ENCODE results near the gene PHACTR2. TPM values are rescaled to one million over a fixed set of nuclear protein-coding genes. Genes with fewer than 3 reads are reported as not detected.
"Not testable (repeated sequence)": the region's sequence is repeated elsewhere in the genome, so short reads cannot be mapped to it uniquely, and the experiment has no call there.

PHACTR2 gene
- total and polyA plus RNA-seq, 4 donors: 8.8 to 157 (median 35.3) TPM

GRCh38 chr6:143874503-143874902 is 196.7 kb downstream of the PHACTR2 start:
- not testable (repeated sequence) for H3K27ac ChIP-seq (ENCODE audit: low read depth, low read length); H3K4me1 ChIP-seq (ENCODE audit: control insufficient read depth, insufficient read depth, low read length); H3K36me3 ChIP-seq (ENCODE audit: control insufficient read depth, insufficient read depth, low read length); DNase-seq (ENCODE audit: low read depth in 4 of 6, low spot score in 6 of 6); H3K4me3 ChIP-seq (ENCODE audit: low read depth, low read length); H3K27me3 ChIP-seq (ENCODE audit: control insufficient read depth, insufficient read depth, low read length); H3K9me3 ChIP-seq (ENCODE audit: control insufficient read depth, insufficient read depth, low read length)

DNA sequence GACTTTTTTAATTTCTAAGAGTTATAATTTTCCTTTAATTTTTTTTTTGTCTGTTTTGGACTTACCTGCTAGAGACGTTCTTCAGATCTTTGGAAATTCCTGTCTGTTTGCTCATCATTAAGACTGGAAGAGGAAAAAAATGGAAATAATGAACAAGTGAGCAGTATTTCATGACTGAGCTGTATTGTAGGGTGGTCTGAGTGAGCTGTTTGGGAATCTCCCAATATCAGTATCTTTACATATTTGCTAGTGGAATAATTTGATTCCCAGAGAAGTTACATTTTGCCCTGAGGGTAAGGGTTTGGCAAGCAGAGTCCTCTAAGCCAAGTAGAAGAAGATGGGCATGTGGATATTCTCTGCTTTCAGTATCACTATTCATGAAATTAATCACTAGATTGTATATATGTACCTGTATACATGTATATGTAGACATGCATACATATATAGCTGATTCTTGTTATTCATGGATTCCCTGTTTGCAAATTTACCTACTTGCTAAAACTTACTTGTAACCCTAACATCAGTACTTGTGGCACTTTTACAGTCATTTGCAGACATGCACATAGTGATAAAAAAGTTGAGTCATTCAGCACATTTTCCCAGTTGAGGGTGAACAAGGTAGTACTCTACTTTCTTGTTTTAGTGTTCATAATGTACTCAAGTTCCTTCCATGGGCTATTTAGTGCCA is 200.0 kb downstream of the PHACTR2 start:
- Histone ChIP-seq H3K27ac (ENCODE audit: low read depth, low read length) (no peak overlapping the region), H3K36me3 (ENCODE audit: control insufficient read depth, insufficient read depth, low read length) (no peaks in the 10 kb centered on the region), H3K9me3 (ENCODE audit: control insufficient read depth, insufficient read depth, low read length) (peaks cover 5% of the 10 kb centered on the region), H3K27me3 (ENCODE audit: control insufficient read depth, insufficient read depth, low read length) (no peaks in the 10 kb centered on the region), H3K4me3 (ENCODE audit: low read depth, low read length) (no peak overlapping the region), H3K4me1 (ENCODE audit: control insufficient read depth, insufficient read depth, low read length) (no peaks in the 10 kb centered on the region)
- DNase-seq (ENCODE audit: low read depth in 4 of 6, low spot score in 6 of 6): no peak
- WGBS (ENCODE audit: insufficient coverage): no CpG with 5 or more reads among the region's 1 CpG

GRCh38 chr6:143878272-143878760 is 200.6 kb downstream of the PHACTR2 start:
- H3K9me3 ChIP-seq (ENCODE audit: control insufficient read depth, insufficient read depth, low read length): peaks cover 5% of the 10 kb centered on the region
- no peak overlapping the region for H3K4me3 ChIP-seq (ENCODE audit: low read depth, low read length)
- no peaks in the 10 kb centered on the region for H3K36me3 ChIP-seq (ENCODE audit: control insufficient read depth, insufficient read depth, low read length)
- WGBS (ENCODE audit: insufficient coverage): no CpG with 5 or more reads among the region's 3 CpGs
- no peak overlapping the region for H3K27ac ChIP-seq (ENCODE audit: low read depth, low read length)
- H3K4me1 ChIP-seq (ENCODE audit: control insufficient read depth, insufficient read depth, low read length): no peaks in the 10 kb centered on the region
- no peak for DNase-seq (ENCODE audit: low read depth in 4 of 6, low spot score in 6 of 6)
- no peaks in the 10 kb centered on the region for H3K27me3 ChIP-seq (ENCODE audit: control insufficient read depth, insufficient read depth, low read length)

- Histone ChIP-seq H3K9me3 (ENCODE audit: control insufficient read depth, insufficient read depth, low read length) (peaks cover 3% of the 10 kb centered on the region), H3K27ac (ENCODE audit: low read depth, low read length) (no peak overlapping the region), H3K4me3 (ENCODE audit: low read depth, low read length) (no peak overlapping the region), H3K36me3 (ENCODE audit: control insufficient read depth, insufficient read depth, low read length) (no peaks in the 10 kb centered on the region), H3K4me1 (ENCODE audit: control insufficient read depth, insufficient read depth, low read length) (no peaks in the 10 kb centered on the region), H3K27me3 (ENCODE audit: control insufficient read depth, insufficient read depth, low read length) (no peaks in the 10 kb centered on the region)
- no peak for DNase-seq (ENCODE audit: low read depth in 4 of 6, low spot score in 6 of 6)
- no CpG with 5 or more reads among the region's 2 CpGs for WGBS (ENCODE audit: insufficient coverage)
Observed at GRCh38 chr6:143880412-143880811, 202.6 kb downstream of the PHACTR2 start.

Small RNA genes lying within 50 kb of the gene (small RNA-seq; reads per million reads assigned to genes)
- not detected for gene ZC2HC1B (ENCODE audit: low replicate concordance)

Other genes with a start within 250 kb of the PHACTR2 start
- 1 to 10 TPM; 4.6 to 6.0 TPM for gene ADAT2, start 227.3 kb upstream of the PHACTR2 start, total RNA-seq
- 1 to 10 TPM; 5.0 to 7.1 TPM for gene ADAT2, start 227.3 kb upstream of the PHACTR2 start, polyA plus RNA-seq (ENCODE audit: insufficient read length in 2 of 2)
- gene PEX3, start 227.2 kb upstream of the PHACTR2 start, total RNA-seq: 10 to 100 TPM; 33.4 to 35.0 TPM
- gene PEX3, start 227.2 kb upstream of the PHACTR2 start, polyA plus RNA-seq (ENCODE audit: insufficient read length in 2 of 2): 10 to 100 TPM; 28.1 TPM
- 10 to 100 TPM; 27.4 to 55.0 TPM for gene FUCA2, start 166.2 kb upstream of the PHACTR2 start, total RNA-seq
- gene FUCA2, start 166.2 kb upstream of the PHACTR2 start, polyA plus RNA-seq (ENCODE audit: insufficient read length in 2 of 2): 10 to 100 TPM; 30.9 to 40.7 TPM
- 10 to 100 TPM; 14.0 to 20.6 TPM for gene LTV1, start 165.4 kb downstream of the PHACTR2 start, total RNA-seq
- gene LTV1, start 165.4 kb downstream of the PHACTR2 start, polyA plus RNA-seq (ENCODE audit: insufficient read length in 2 of 2): 10 to 100 TPM; 23.1 to 25.5 TPM
- under 1 TPM in 1 of 2 donors, not detected in 1; 0.17 TPM for gene ZC2HC1B, start 186.5 kb downstream of the PHACTR2 start, total RNA-seq
- gene ZC2HC1B, start 186.5 kb downstream of the PHACTR2 start, polyA plus RNA-seq (ENCODE audit: insufficient read length in 2 of 2): not detected